D721Med (cell line): ENCODE data around the gene MBP.
A peak's percentile ranks its signal among the peaks of the same experiment; 100 is the strongest.
"Not testable (repeated sequence)": the region's sequence is repeated elsewhere in the genome, so short reads cannot be mapped to it uniquely, and the experiment has no call there.

Experiments used
- DNase-seq: peaks from one replicate; pipeline ENCODE4 v3.0.0; 2011; ENCODE audit warnings: low spot score; ENCODE audit not compliant: insufficient read length
- FAIRE-seq: peaks from 2 replicates; lab custom pipeline; 2011; peaks lifted over from hg19 to GRCh38; lab: Jason Lieb, UNC
- TF ChIP-seq, protein P1 (sequence below): IDR thresholded peaks from 2 replicates; pipeline ENCODE4 v1.5.1; 2012; ENCODE audit warnings: mild to moderate bottlenecking, control low read depth; ENCODE audit not compliant: insufficient read depth; ENCODE audit errors: missing control alignments

The MBP gene

DNA sequence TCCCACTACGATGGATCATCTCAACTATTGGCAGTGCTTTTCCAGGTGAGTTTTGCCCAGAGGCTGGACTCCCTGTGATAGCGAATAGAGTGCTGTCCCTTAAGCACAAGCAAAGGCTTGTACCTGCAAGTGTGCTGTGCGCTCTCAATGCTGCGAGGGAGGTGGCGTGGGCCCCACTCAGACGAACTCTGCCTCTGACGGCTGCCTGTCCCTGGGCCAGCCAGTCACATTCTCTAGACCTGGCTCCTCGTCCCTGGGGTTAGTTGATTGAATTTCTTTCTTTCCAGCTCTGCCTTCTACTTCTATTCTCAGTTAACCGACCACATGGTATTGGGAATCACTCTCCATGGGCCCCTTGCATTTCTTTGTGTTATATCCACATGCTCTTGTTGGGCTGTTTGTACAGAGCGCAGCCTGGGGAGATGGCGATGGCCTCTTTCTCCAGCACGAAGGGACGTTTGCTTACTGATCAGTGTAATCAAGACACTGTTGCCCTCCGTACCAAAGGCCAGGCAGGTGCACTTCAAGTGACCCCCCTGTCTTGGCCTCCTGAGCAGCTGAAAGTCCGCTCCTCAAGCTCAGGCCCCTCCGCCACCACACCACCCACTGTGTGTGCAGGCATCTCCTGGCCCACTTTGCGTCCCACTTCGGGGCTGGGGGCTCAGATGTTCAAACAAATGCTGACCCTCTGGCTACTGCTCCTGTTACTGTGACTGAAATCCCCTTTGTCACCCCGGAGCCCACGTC is 158.9 kb downstream of the MBP start:
- peak; percentile 72 for FAIRE-seq

DNA sequence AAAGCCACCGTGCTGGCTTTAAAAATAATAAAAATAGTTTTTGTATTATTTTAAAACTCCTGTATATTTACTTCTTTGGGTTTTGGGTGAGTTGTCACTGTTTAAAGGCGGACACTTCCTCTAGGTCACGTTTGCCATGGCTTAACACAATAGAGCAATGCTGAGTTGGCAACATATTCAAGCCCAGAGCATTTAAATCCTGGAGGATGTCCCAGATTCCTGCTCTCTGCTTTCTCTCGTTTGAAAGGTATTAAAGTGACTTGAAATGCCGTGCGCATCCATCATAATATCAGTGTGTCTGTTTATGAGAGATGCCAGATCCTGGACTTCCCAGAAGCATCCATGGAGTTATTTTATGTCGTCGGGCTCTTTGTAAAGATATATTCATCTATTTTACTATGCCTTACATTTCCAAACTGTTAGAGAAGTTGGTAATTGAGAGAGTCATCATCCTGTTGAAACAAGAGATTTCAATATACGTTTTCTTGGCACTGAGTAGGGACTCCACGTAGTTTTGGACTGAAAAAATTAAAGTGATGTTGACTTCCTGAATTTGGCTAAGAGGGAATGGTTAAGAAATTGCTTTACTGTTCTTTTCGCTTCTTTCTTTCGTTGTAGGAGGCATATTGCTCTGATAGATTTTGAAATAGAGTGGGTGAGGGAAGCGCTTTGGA is 159.6 kb downstream of the MBP start:
- FAIRE-seq (peak; percentile 97), DNase-seq (no peak)
- TF ChIP-seq, protein P1, sequence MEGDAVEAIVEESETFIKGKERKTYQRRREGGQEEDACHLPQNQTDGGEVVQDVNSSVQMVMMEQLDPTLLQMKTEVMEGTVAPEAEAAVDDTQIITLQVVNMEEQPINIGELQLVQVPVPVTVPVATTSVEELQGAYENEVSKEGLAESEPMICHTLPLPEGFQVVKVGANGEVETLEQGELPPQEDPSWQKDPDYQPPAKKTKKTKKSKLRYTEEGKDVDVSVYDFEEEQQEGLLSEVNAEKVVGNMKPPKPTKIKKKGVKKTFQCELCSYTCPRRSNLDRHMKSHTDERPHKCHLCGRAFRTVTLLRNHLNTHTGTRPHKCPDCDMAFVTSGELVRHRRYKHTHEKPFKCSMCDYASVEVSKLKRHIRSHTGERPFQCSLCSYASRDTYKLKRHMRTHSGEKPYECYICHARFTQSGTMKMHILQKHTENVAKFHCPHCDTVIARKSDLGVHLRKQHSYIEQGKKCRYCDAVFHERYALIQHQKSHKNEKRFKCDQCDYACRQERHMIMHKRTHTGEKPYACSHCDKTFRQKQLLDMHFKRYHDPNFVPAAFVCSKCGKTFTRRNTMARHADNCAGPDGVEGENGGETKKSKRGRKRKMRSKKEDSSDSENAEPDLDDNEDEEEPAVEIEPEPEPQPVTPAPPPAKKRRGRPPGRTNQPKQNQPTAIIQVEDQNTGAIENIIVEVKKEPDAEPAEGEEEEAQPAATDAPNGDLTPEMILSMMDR = no peak

More for the DNA sequence above, 158.9 kb downstream of the MBP start:
- TF ChIP-seq, protein P1 = no peak
- DNase-seq = no peak

DNA sequence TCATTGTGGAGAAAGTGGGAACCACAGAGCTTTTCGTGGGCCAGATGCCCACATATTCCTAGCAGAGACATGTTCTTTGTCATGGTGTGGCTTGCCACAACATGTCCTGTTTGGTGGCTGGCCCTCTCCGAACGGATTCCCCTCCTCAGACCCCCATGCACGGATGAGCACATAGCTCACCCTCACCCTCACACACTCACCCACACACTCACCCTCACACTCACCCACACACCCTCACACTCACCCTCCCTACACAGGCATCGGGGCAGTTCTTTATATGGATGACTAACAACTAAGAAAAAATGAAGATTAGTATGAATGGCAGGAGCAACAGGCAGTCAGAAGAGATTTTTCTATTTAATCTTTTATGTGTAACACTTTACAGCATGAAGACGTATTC is 160.3 kb downstream of the MBP start:
- FAIRE-seq = no peak
- DNase-seq = no peak
- TF ChIP-seq, protein P1 = no peak

DNA sequence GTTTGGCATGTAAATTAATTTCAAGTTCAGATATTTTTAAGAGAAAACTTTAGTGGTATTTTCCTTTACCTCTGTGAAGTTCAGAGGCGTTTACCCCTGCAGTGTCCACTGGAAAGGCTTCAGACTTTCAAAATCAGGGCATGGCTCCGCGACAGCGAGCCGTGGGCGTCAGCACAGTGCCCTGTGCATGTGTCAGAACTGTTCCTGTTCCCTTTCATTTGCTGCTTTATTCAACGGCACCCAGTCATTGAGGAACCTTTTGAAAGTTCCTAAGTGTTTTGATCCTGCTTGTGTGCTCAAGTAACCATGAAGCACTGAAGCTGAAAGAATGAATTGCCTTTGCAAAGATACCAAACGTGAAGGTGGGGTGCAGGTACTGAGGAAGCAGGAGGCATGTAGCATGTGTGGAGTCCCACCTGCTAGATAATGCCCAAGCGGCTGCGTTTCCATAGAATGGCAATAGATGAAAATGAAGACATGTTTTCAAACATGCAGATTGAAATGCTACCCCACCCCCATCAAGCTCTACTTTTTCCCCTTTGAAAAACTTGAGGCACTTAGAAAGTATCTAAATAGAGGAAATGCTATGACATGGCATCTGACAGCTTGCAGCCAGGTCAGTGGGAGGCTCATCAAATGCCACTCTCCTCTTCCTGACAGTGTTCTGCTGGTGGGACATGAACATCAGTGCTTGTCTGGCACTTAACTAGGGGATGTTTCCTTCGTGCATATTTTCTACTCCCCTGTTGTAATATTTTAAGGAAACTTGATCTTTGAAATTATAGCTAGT is 161.6 kb downstream of the MBP start:
- DNase-seq (no peak), FAIRE-seq (no peak)
- TF ChIP-seq, protein P1 = no peak

DNA sequence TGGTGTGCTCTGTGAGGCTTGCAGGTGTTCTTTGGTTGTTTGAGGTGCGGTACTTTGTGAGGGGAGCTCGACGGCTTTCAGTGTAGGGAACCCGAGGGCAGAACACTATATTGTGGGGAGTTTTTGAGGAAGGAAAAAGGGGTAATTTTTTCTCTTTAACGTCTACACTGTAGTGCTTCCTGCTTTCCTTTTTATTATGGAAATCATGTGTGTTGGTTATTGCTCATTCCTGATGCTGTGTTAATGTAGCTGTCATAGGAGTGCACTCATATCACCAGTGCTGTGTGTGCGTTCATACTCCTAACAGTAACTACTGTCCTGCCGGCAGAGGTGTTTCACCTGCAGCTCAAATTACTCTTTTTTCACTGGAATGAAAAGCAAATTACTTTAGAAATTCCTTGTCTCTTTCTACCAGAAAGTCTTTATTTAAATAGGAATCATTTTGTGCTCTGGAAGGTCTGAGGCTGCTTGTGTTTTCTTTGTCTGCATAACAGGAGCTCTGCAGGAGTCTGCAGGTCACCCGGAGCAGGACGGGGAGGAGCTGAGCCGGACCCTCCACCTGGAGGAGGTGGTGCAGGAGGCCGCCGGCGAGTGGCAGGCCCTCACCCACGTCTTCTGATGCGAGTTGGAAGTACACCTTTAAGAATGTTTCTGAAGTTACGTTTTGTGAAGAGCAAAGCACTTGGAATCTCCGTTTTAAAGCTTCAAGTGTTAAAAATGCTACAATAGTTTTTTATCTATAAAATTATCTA is 164.7 kb downstream of the MBP start:
- DNase-seq (no peak), FAIRE-seq (no peak)
- TF ChIP-seq, protein P1 = no peak

DNA sequence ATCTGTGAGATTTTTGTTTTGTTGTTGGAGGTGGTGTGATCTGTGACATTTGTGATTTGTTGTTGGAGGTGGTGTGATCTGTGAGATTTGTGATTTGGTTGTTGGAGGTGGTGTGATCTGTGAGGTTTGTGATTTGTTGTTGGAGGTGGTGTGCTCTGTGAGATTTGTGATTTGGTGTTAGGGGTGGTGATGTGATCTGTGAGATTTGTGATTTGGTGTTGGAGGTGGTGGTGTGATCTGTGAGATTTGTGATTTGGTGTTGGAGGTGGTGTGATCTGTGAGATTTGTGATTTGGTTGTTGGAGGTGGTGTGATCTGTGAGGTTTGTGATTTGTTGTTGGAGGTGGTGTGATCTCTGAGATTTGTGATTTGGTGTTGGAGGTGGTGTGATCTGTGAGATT is 165.3 kb downstream of the MBP start:
- not testable (repeated sequence) for DNase-seq
- FAIRE-seq = peak; percentile 100

DNA sequence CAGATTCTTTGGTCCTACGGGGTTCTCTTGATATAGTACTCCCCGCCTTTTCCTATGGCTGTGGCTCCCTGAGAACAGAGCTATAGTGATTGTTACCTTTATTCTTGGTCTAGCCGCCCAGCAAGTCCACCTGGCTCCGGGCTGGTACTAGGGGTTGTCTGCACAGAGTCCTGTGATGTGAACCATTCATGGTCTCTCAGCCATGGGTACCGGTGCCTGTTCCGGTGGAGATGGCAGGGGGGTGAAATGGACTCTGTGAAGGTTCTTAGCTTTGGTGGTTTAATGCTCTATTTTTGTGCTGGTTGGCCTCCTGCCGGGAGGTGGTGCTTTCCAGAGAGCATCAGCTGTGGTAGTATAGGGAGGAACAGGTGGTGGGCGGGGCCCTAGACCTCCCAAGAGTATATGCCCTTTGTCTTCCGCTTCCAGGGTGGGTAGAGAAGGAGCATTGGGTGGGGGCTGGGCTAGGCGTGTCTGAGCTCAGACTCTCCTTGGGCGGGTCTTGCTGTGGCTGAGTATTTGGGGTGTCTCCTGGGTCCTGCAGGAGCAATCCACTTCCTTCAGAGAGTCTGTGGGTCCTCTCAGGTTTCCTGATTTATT is 166.9 kb downstream of the MBP start:
- not testable (repeated sequence) for DNase-seq, FAIRE-seq
